Stimulated activated CD8-positive, alpha-beta memory T cell treated with anti-CD3 and anti-CD28 coated beads, Interleukin-12 subunit alpha, Interleukin-12 subunit beta, amount 100 ng/mL, for 24 hours (primary cell): ENCODE data around the gene ABAT.
A peak's percentile ranks its signal among the peaks of the same experiment; 100 is the strongest.

Experiments
- DNase-seq: peaks from one replicate; pipeline ENCODE4 v3.0.0-alpha.2; 2020; ENCODE audit errors: extremely low read depth

Gene ABAT

GRCh38 chr16:8674413-8675022, at the start of gene ABAT:
ABAT (plus strand) TSS chr16:8674617; CDS start chr16:8735740, 61,123 bp downstream.
- peak; percentile 70 for DNase-seq

DNA sequence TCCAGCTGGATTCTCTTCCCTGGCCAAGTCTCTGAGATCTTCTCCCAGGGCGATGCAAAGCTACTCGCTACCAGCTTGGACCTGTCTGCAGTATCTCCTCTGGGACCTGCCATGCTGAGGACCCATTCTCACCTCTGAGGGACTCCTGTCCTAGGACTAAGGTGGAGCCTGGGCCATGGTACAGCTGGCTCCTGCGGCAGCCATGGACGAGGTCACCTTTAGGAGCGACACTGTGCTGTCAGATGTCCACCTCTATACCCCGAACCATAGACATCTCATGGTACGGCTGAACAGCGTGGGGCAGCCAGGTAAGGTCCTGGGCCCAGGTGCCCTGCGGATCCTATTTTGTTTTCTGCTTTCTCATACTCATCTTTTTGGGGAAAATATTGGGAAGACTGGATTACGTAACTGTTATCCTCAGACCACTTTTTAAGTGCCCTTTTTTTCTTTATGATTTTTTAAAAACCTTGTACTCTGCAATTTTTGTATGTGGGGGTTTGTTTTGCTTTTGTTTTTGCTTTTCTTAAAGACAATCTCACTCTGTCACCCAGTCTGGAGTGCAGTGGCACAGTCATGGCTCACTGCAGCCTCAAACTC, 48.8 kb upstream of the ABAT start:
- DNase-seq, result no peak

GRCh38 chr16:8626946-8627345, 47.5 kb upstream of the ABAT start:
- no peak for DNase-seq

DNA sequence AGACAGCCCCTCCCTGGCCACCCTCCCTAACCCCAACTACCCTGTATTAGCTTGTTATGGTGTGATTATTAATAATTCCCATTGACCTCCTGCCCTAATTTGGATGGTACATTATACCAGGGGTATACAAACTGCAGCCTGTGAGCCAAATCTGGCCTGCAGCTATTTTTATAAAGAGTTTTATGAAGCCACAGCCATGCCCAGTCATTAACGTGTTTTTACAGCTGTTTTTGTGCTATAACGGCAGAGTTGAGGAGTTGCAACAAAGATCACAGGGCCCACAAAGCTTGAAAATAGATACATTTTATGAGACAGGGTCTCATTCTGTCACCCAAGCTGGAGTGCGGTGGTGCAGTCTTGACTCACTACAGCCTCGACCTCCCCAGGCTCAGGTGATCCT, 47.0 kb upstream of the ABAT start:
- no peak for DNase-seq

- DNase-seq, result no peak
Measured at GRCh38 chr16:8628981-8629725, 45.3 kb upstream of the ABAT start.

DNA sequence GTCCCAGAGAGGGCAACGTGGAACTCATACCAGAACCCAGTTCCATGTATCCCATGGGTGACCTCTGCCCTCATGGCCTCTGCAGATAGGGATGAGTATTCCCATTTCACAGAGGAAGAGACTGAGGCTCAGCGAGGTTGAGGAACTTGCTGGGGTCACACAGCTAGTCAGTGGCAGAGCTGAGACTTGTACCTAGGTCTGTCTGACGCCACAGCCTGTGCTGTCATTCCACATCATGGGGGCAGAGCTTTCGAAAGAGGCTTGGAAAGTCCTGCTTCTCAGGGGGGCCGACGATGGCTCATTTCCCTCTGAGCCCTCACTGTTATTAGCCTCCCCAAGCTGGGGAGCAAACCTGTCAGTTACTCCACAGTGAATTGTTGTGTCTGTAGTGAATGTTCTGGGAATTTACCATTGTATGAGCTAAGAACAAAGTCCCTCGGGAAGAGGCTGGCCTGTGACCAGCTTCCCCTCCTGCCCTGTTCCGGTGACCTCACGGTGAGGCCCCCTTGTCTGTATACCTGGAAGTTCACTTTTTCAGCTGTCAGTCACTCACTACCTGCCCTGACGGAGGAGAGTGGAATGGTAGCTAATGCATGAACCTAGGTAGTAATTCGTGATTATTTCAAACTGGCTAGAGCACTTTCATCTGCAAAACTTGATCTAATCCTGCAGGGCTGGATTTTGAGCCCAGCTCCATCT, 44.0 kb upstream of the ABAT start:
- DNase-seq, result no peak

DNA sequence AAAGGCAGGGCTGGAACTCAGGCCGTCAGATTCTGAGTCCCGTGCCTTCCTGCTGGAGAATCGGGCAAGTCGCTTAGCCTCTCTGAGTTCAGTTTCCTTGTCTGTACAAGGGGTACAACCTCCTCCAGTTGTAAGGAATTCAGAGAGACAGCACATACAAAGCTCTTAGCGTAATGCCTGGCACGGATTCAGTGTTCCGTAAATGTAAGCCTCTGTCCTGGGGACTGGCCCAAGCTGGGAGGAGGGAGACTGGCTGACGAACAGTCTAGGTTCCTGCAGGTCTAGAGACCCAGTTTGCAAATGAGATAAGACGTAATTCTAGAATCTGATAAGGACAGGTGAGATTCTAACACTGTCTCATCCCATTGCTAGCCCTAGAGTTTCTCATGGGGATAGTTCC, 43.0 kb upstream of the ABAT start:
- DNase-seq, result no peak

DNA sequence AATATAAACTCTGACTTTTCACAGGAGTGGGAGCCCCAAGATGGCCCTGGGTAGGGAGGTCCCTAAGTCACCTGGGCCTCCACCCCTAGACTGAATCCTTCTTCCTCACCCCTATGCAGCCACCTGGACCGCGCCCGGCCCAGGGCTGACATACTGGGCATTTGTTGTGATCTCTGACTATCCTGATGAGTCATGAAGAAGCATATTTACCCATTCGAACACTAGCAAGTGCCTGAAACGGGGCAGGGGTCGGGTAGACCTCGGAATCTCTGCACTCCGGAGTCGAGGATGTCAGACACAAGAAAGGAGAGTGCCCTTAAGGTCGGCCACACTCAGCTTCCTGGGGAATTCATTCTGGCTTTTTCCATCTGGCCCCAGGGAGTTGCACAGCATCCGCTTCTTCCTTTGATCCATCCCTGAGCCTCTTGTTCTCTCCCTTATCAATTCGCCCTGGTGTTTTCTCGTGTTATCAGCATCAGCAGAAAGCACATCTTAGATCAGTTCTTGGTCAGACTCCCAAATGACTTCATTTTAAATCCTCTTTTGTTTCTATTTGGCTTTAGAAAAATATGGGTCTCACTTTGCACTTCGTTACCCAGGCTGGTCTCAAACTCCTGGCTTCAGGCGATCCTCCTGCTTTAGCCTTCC, 42.5 kb upstream of the ABAT start:
- no peak for DNase-seq

DNA sequence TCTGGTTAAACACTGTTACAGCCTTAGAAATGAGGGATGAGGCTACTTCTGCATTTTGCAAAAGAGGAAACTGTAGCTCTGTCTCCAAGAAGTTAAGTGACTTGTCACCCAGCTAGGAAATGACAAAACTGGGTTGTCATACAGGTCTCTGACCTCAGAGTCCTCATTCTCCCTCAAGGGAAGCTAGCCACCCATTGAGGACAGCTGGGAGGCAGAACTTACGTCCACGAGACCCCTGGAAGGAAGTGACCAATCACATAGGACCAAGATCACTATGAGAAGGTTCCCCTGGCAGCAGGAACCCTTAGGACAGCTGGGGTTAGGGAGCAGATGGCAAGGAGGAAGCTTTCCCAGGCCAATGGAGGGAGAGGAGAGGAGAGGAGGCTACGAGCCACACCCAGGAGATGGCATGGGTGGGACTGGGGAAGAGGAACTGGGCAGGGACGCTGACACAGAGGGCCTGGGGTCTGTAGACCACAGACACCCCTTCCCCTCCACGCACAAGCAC, 41.7 kb upstream of the ABAT start:
- DNase-seq, result no peak

DNA sequence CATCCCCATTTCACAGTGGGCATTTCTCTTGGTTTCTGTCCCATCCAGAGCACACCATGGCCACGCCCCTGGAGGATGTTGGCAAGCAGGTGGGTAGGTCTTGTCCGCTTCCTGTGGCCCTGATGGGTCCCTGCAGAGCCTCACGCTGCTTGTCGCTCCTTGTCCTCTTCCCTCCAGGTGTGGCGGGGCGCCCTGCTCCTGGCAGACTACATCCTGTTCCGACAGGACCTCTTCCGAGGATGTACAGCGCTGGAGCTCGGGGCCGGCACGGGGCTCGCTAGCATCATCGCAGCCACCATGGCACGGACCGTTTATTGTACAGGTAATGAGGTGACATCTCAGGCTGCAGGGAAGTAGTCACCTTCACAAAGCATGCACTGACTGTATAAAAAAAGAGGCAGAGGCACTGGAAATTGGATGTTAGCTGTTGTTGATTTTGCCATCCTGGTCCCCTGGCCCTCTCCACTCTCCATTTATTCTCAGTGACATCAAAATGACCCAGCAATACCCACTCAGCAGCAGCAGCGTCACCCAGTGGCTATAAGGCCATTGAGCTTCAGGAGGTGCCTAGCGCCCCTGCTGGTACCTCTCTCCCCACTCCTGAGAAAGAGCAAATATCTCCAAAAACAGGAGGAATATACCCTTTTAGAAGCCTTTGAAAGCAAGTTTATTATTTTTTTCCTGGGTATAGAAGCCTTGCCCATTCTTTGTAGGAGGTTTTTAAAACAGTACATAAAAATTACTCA, 39.3 kb upstream of the ABAT start:
- DNase-seq, result no peak

GRCh38 chr16:8639694-8640093, 34.7 kb upstream of the ABAT start:
- DNase-seq, result no peak

DNA sequence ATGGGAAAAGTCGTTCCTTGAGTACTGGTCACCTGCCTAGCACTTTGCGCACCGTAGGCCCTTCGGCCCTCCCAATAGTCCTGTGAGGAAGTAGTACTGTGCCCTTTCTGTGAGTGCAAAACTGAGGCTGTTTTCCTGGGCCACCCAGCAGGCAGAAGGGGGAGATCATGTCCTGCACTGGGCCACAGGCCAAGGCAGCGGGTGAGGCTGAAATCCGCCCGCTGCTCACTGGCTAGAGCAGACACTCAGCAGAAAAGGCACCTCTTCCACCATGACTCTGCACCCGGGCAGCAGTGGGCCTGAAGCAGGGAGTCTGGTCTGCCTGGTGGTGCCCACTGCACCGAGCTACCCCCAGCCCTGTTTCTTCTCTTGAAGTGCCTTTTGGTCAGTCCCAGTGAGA, 32.7 kb upstream of the ABAT start:
- no peak for DNase-seq

- DNase-seq, result no peak
Measured at GRCh38 chr16:8642146-8642545, 32.3 kb upstream of the ABAT start.

DNA sequence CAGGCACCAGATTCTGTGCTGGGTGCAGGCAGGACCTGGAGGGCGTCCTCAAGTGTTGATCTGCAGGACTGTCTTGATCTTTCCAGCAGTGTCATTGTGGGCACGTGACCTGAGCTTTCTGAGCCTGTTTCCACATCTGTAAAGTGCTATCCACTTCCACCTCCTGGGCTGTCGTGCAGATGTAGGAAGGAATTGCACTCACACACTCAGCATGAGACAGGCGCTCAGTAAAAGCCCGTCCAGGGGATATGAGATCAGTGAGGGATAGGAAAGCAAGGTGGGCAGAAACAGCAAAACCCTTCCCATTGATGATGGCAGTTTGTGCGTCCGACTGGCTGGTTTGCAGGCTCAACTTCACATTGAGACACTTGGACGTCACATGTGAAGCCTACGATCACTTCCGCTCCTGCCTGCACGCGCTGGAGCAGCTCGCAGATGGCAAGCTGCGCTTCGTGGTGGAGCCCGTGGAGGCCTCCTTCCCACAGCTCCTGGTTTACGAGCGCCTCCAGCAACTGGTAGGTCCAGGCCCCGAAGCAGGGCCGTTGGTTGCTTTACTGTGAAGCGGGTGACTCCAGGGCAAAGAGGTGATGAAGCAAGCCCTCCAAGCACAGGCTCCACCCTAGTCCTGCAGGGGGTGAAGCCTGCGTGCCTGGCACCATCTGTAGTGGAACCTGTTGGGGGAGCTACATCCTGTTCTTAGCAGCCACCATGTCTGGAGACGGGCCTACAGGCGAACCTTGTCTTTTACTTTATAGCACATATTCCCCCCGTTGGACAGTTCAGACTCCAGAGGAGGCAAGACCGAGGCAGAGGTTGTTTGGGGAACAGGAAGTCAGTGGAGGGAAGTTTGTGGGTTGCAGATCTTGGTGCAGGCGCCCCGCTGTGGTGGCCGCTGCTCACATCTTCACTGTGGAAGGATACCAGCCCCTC, 29.9 kb upstream of the ABAT start:
- no peak for DNase-seq

DNA sequence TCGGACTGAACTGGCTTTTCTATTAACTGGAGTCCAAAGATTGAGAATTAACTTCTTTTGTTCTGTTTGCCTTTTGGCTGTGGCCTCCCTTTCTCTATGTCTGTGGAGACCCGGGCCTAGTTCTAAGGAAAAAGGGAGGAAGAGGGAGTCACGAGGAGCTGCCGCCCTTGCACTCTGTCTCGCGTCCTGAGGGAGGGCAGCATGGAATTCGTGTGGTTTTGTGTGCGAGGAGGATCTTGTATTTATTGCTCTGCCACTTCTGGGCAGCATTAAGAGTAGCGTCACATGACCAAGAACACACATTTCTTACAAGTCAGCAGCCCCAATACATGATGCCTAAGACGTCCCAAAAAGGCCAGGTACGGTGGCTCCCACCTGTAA, 29.3 kb upstream of the ABAT start:
- DNase-seq, result no peak

DNA sequence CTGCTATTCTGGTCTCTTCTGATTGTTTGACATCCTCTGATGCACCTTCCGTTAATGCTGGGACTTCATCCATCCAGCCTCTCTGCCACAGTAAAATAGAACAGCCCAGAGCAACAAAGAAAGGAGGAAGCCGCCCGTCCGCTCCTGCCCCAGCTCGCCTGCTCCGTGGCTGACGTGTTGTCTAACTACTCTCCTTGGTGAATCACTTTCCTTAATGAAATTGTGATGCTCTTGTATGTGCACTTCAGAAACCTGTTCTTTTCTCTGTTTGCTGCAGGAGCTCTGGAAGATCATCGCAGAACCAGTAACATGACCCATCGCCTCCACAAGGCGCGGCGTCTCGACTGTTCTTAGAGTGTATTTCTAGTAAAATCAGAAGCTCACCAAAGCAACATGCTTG, 28.6 kb upstream of the ABAT start:
- DNase-seq, result no peak

- no peak for DNase-seq
Measured at GRCh38 chr16:8646326-8647053, 27.9 kb upstream of the ABAT start.

DNA sequence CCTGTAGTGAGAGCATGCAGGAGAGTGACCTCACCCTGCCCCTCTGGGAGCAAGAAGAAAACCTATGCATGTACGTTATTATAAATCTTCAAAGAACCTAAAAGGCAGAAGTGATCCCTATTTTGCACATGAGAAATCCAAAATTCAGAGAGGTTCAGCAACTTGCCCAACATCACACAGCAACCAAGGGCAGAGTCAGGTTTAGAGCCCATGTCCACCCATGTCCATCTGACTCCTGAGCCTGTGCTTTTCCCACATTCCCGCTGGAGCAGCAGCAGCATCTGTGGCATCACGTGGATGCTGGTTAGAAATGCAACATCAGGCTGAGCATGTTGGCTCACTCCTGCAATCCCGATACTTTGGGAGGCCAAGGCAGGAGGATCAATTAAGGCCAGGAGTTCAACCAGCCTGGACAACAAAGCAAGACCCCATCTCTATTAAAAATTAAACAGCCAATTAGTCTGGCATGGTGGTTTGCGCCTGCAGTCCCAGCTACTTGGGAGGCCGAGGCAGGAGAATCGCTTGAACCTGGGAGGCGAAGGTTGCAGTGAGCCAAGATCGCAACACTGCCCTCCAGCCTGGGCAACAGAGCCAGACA, 26.6 kb upstream of the ABAT start:
- no peak for DNase-seq

GRCh38 chr16:8648877-8649276, 25.5 kb upstream of the ABAT start:
- DNase-seq, result no peak
